Ovary (tissue), 3 donors: Measurements from ENCODE around the gene HS6ST3.

Experiments used
- CTCF ChIP-seq, 3 donors: fragments of 450-650 bp in 2 of 3; fragments of 200-600 bp in 1 of 3; IDR thresholded peaks; one replicate each; pipeline versions ENCODE4 v1.5.1 to v1.8.0; 2016 to 2022; ENCODE audit warnings: antibody characterized with exemption in 3 of 3, mild to moderate bottlenecking in 1 of 3
- POLR2A ChIP-seq: fragments of 450-650 bp; IDR thresholded peaks from one replicate; pipeline ENCODE4 v1.6.1; 2017; ENCODE audit warnings: antibody characterized with exemption, mild to moderate bottlenecking, moderate library complexity
- donor health status: DM: no; HTN: no; CAD: no.

- no peak for TF ChIP-seq POLR2A
- no peak for TF ChIP-seq CTCF (IDR thresholded peaks at IDR 0.05)
These were observed 126.6 kb downstream of the HS6ST3 start for GRCh38 chr13:96216543-96216942.
